DMS53 (cell line): Measurements from ENCODE around the gene CALR3.

Experiments
- DNase-seq: peaks from one replicate; lab custom pipeline; 2025; lab: John Stamatoyannopoulos, UW

The CALR3 gene

GRCh38 chr19:16429066-16429758, 66.8 kb downstream of the CALR3 start:
- DNase-seq, result no peak
